SK-N-SH (cell line): ENCODE data around the gene CNIH2.

ENCODE experiments used
- CTCF ChIP-seq: fragments of 200-600 bp; sonication (generic); IDR thresholded peaks from 2 replicates; pipeline ENCODE4 v1.6.1; 2017; ENCODE audit warnings: antibody characterized with exemption, mild to moderate bottlenecking, moderate library complexity
- FOXM1 ChIP-seq: IDR thresholded peaks from 2 replicates; pipeline ENCODE4 v1.4.0; 2012; ENCODE audit warnings: low read depth, mild to moderate bottlenecking
- MAX ChIP-seq: IDR thresholded peaks from 2 replicates; pipeline ENCODE4 v1.4.0; 2012; ENCODE audit warnings: low read depth
- NRF1 ChIP-seq: IDR thresholded peaks from 2 replicates; pipeline ENCODE4 v1.6.1; 2012; ENCODE audit warnings: low read depth, mild to moderate bottlenecking, low read length
- POLR2AphosphoS5 ChIP-seq: IDR thresholded peaks from 2 replicates; pipeline ENCODE4 v1.6.1; 2012; ENCODE audit warnings: low read depth, low read length
- SMC3 ChIP-seq: IDR thresholded peaks from 2 replicates; pipeline ENCODE4 v1.6.1; 2012; ENCODE audit warnings: low read depth, low read length, improper control_type of control experiment
- TAF1 ChIP-seq: IDR thresholded peaks from 2 replicates; pipeline ENCODE4 v1.6.1; 2012; ENCODE audit warnings: low read depth, mild to moderate bottlenecking, low read length, moderate library complexity, borderline replicate concordance
- USF1 ChIP-seq: IDR thresholded peaks from 2 replicates; pipeline ENCODE4 v1.4.0; 2012; ENCODE audit warnings: low read depth, borderline replicate concordance
- USF2 ChIP-seq: fragments of 150-350 bp; IDR thresholded peaks from 2 replicates; pipeline ENCODE4 v1.6.1; 2017; ENCODE audit warnings: antibody characterized with exemption, low read length, low read depth, borderline replicate concordance

GRCh38 chr11:66230156-66230555 is 47.8 kb upstream of the CNIH2 start:
- TF ChIP-seq CTCF (no peak), POLR2AphosphoS5 (no peak), NRF1 (no peak), FOXM1 (no peak), TAF1 (no peak), SMC3 (no peak), USF1 (no peak), MAX (no peak), USF2 (no peak)
